BJ (cell line): ENCODE results near the gene ZNF784. TPM values are rescaled to one million over a fixed set of nuclear protein-coding genes. Genes with fewer than 3 reads are reported as not detected.
"Not testable (repeated sequence)": the region's sequence is repeated elsewhere in the genome, so short reads cannot be mapped to it uniquely, and the experiment has no call there.

Experiments
- CTCF ChIA-PET: fragments of 350-600 bp; formaldehyde crosslinking; extraction: SDS; loops from one replicate; lab custom pipeline; 2021; ENCODE audit warnings: antibody characterized with exemption, inconsistent platforms; lab: Yijun Ruan, JAX
- POLR2A ChIA-PET: fragments of 300-600 bp; sonication (Branson Sonifier 250); formaldehyde crosslinking; extraction: SDS; loops from one replicate; lab custom pipeline; 2021; ENCODE audit warnings: antibody characterized with exemption; lab: Charles Lee
- DNase-seq: peaks from one replicate; pipeline ENCODE4 v3.0.0-alpha.2; 2011; ENCODE audit warnings: low read depth
- H3K27me3 ChIP-seq: 2 replicates; pipeline ENCODE4 v1.6.0; 2011; ENCODE audit warnings: low read length; ENCODE audit not compliant: control insufficient read depth, insufficient read depth
- H3K36me3 ChIP-seq: 2 replicates; pipeline ENCODE4 v1.5.1; 2011; ENCODE audit warnings: low read length; ENCODE audit not compliant: control insufficient read depth, insufficient read depth
- H3K4me3 ChIP-seq: 2 replicates; pipeline ENCODE4 v1.5.1; 2011; ENCODE audit warnings: low read depth, mild to moderate bottlenecking, control low read depth, low read length
- polyA plus RNA-seq: library from polyadenylated mRNA; depleted of rRNA; stranded (reverse); fragments of >200 nt; gene quantifications from 2 replicates; pipeline ENCODE4 v1.2.3, GENCODE V29; 2011; rRNA removed
- TF ChIP-seq, protein P1 (sequence below): IDR thresholded peaks from 2 replicates; pipeline ENCODE4 v1.5.1; 2011; ENCODE audit warnings: low read depth, mild to moderate bottlenecking, control low read depth, inconsistent platforms, low read length, moderate library complexity; ENCODE audit not compliant: insufficient read depth

The ZNF784 gene
- polyA plus RNA-seq, 1 experiment: 4.5 TPM

DNA sequence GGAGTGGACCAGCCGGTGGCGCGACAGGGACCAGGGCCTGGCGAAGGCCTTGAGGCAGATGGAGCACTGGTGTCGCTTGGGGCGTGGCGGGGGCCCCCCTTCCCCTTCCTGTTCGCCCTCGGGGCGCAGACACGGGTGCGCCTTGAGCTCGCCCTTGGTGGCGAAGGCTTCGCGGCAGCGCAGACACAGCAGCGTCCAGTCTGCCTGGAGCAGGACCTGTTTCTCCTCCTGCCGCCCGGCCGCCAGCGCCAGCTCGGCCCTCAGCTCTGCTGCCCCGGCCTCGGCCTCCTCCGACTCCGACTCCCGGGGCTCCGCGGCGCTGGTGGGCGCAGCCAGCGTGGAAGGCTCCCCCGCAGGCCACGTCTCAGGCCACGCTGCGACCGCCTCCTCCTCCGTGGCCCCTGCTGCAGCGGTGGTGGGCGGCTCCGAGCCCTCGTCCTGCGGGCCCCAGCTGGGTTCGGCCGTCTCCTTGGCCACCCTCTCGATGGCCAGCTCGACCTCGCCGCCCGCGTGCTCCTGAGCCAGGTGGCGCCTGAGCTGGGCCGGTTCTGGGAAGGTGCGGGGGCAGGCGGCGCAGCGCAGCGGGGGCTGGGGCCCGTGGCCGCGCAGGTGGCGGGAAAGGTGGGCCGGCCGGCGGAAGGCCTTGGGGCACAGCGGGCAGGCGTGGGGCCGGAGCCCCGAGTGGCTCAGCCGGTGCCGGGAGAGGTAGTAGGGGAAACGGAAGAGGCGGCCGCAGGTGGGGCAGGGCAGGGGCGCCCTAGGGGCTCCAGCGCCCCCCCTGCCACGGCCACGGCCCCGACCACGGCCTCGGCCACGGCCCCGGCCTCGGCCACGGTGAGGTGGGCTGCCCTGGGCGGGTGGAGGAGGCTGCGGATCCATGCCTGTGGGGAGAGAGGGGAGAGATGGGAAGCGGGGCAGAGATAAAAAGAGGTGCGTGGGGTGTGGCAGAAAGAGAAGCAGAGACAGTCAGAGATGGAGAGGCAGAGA, 45.3 kb downstream of the ZNF784 start:
- DNase-seq: no peak
- ChIA-PET POLR2A (no interaction called here), CTCF (no interaction called here)
- Histone ChIP-seq H3K36me3 (peaks cover 3% of the 10 kb centered on the region), H3K4me3 (peak overlapping the region; percentile 97), H3K27me3 (no peaks in the 10 kb centered on the region)
- TF ChIP-seq, protein P1, sequence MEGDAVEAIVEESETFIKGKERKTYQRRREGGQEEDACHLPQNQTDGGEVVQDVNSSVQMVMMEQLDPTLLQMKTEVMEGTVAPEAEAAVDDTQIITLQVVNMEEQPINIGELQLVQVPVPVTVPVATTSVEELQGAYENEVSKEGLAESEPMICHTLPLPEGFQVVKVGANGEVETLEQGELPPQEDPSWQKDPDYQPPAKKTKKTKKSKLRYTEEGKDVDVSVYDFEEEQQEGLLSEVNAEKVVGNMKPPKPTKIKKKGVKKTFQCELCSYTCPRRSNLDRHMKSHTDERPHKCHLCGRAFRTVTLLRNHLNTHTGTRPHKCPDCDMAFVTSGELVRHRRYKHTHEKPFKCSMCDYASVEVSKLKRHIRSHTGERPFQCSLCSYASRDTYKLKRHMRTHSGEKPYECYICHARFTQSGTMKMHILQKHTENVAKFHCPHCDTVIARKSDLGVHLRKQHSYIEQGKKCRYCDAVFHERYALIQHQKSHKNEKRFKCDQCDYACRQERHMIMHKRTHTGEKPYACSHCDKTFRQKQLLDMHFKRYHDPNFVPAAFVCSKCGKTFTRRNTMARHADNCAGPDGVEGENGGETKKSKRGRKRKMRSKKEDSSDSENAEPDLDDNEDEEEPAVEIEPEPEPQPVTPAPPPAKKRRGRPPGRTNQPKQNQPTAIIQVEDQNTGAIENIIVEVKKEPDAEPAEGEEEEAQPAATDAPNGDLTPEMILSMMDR: no peak

DNA sequence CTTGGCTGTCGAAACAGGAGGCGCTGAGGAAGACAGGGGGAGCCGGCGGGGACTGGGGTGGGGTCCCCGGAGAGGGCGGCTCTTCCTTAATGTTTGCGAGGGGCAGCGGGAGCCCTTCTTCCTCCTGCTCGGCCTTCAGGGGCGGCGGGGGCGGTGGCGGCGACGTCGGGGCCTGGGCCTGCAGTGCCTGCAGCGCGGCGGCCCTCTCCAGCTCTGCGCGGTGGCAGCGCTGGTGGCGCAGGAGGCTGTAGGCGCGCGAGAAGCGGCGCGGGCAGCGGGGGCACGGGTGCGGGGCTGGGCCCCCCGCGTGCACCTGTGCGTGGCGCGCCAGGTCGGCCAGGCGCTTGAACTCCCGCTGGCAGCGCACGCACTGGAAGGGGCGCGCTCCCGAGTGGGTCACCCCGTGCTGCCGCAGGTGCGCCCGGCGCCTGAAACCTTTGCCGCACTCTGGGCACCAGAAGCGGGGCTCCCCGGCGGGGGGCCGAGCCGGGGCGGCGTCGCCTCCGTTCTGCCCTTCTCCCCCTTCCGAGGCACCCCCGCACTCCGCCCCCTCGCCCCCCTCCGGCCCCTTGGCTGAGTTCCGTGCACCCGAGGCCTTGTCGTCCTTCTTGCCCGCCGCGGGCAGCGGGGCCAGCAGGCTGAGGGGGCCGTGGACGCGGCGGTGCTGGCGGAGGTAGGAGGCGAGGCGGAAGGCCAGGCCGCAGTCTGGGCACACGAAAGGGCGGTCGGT, 46.2 kb downstream of the ZNF784 start:
- POLR2A ChIA-PET: no interaction called here
- TF ChIP-seq, protein P1: no peak
- H3K36me3 ChIP-seq: peaks cover 3% of the 10 kb centered on the region
- no peak overlapping the region for H3K4me3 ChIP-seq
- CTCF ChIA-PET: no interaction called here
- no peaks in the 10 kb centered on the region for H3K27me3 ChIP-seq
- no peak for DNase-seq

DNA sequence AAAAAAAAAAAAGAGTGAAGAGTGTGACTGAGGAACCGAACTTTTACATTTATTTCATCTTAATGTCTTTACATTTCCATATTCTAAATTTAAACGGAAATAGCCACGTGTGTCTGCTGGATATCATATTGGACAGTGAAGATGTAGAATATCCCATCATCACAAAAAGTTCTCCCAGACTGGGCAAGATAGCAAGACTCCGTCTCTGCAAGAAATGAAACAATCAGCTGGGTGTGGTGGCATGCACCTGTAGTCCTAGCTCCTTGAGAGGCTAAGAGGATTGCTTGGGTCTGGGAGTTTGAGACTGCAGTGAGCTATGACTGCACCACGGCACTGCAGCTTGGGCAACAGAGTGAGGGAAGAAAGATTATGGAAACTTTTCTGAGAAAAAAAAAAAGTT, 47.6 kb downstream of the ZNF784 start:
- peaks cover 3% of the 10 kb centered on the region for H3K36me3 ChIP-seq
- POLR2A ChIA-PET: interaction anchor here (0.7 kb wide), 1 partner anchor 30 kb away, joined by 7 read pairs; no protein-coding TSS in a partner anchor
- CTCF ChIA-PET: interaction anchor here (0.8 kb wide), 1 partner anchor 24 kb away, joined by 3 read pairs; no protein-coding TSS in a partner anchor

DNA sequence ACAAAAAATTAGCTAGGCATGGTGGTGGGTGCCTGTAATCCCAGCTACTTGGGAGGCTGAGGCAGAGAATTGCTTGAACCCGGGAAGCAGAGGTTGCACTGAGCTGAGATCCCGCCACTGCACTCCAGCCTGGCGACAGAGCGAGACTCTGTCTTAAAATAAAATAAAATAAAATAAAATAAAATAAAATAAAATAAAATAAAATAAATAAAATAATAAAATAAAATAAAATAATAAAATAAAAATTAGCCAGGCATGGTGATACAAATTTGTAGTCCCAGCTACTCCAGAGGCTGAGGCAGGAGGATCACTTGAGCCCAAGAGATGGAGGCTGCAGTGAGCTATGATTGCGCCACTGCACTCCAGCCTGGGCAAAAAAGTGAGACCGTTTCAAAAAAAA, 50.4 kb downstream of the ZNF784 start:
- DNase-seq, H3K27me3 ChIP-seq, H3K36me3 ChIP-seq, H3K4me3 ChIP-seq, POLR2A ChIA-PET: not testable (repeated sequence)
- CTCF ChIA-PET: interaction anchor here (1.1 to 1.2 kb wide), 2 partner anchors 32 to 70 kb away, joined by 3 read pairs; partner anchors contain the start of gene ZNF865

More for the DNA sequence above, 47.6 kb downstream of the ZNF784 start:
- H3K4me3 ChIP-seq: no peak overlapping the region
- TF ChIP-seq, protein P1: no peak
- no peaks in the 10 kb centered on the region for H3K27me3 ChIP-seq
- DNase-seq: no peak

Other genes with a start within 250 kb of the ZNF784 start
- 0.93 and 1.3 TPM in 2 replicates for gene TMEM190, start 247.7 kb downstream of the ZNF784 start, polyA plus RNA-seq
- gene TMEM238, start 240.3 kb downstream of the ZNF784 start, polyA plus RNA-seq: 0.10 and 0.15 TPM in 2 replicates
- 485 and 838 TPM in 2 replicates for gene RPL28, start 238.6 kb downstream of the ZNF784 start, polyA plus RNA-seq
- gene UBE2S, start 216.8 kb downstream of the ZNF784 start, polyA plus RNA-seq: 47.7 and 79.4 TPM in 2 replicates
- gene SHISA7, start 181.3 kb downstream of the ZNF784 start, polyA plus RNA-seq: not detected in 2 replicates
- gene ISOC2, start 162.9 kb downstream of the ZNF784 start, polyA plus RNA-seq: 93.8 and 123 TPM in 2 replicates
- not detected in 2 replicates for gene C19orf85, start 159.8 kb downstream of the ZNF784 start, polyA plus RNA-seq
- 0.36 and 0.48 TPM in 2 replicates for gene ZNF628, start 147.9 kb downstream of the ZNF784 start, polyA plus RNA-seq
- 20.4 and 34.8 TPM in 2 replicates for gene NAT14, start 139.4 kb downstream of the ZNF784 start, polyA plus RNA-seq
- 5.5 and 8.2 TPM in 2 replicates for gene SSC5D, start 136.1 kb downstream of the ZNF784 start, polyA plus RNA-seq
- gene SBK2, start 87.4 kb downstream of the ZNF784 start, polyA plus RNA-seq: 0.07 TPM in 1 of 2 replicates, not detected in the other
- 0.06 and 0.11 TPM in 2 replicates for gene SBK3, start 79.0 kb downstream of the ZNF784 start, polyA plus RNA-seq
- 2.6 and 3.8 TPM in 2 replicates for gene ZNF579, start 43.7 kb downstream of the ZNF784 start, polyA plus RNA-seq
- 3.7 and 4.0 TPM in 2 replicates for gene FIZ1, start 25.0 kb downstream of the ZNF784 start, polyA plus RNA-seq
- 7.8 TPM in 2 replicates for gene ZNF524, start 24.3 kb downstream of the ZNF784 start, polyA plus RNA-seq
- 1.2 and 1.4 TPM in 2 replicates for gene ZNF865, start 18.9 kb downstream of the ZNF784 start, polyA plus RNA-seq
- gene ZNF580, start 16.4 kb upstream of the ZNF784 start, polyA plus RNA-seq: 10.3 and 12.2 TPM in 2 replicates
- 22.1 and 31.3 TPM in 2 replicates for gene ZNF581, start 19.1 kb upstream of the ZNF784 start, polyA plus RNA-seq
- 5.5 and 8.9 TPM in 2 replicates for gene CCDC106, start 23.6 kb upstream of the ZNF784 start, polyA plus RNA-seq
- gene U2AF2, start 30.5 kb upstream of the ZNF784 start, polyA plus RNA-seq: 152 and 170 TPM in 2 replicates
- gene EPN1, start 50.7 kb upstream of the ZNF784 start, polyA plus RNA-seq: 31.4 and 60.8 TPM in 2 replicates
- gene NLRP9, start 113.8 kb upstream of the ZNF784 start, polyA plus RNA-seq: not detected in 2 replicates
- gene RFPL4A, start 134.5 kb upstream of the ZNF784 start, polyA plus RNA-seq: not detected in 2 replicates
- not detected in 2 replicates for gene RFPL4AL1, start 144.6 kb upstream of the ZNF784 start, polyA plus RNA-seq
- not detected in 2 replicates for gene NLRP11, start 207.4 kb upstream of the ZNF784 start, polyA plus RNA-seq
- gene NLRP4, start 212.0 kb upstream of the ZNF784 start, polyA plus RNA-seq: not detected in 2 replicates